IMR-90 (cell line): ENCODE measurements around the gene MRPL21. TPM values are rescaled to one million over a fixed set of nuclear protein-coding genes. Genes with fewer than 3 reads are reported as not detected.

Experiments used
- ATAC-seq: fragments of 200-7000 bp; cut with Tn5 transposase; 2 replicates; pipeline ENCODE4 v1.9.1; 2020; ENCODE audit warnings: low read depth, mild to moderate bottlenecking, moderate library complexity
- BruUV-seq: library from RNA; stranded (reverse); fragments of 400-500 nt; replicated peaks from 2 replicates; lab custom pipeline; 2021; lab: Mats Ljungman, UMichigan
- CTCF ChIA-PET: fragments of 300-600 bp; formaldehyde crosslinking; extraction: SDS; loops from one replicate; lab custom pipeline; 2021; ENCODE audit warnings: antibody characterized with exemption; lab: Yijun Ruan, JAX
- POLR2A ChIA-PET: fragments of 300-600 bp; sonication (Branson Sonifier 250); formaldehyde crosslinking; loops from one replicate; lab custom pipeline; 2022; ENCODE audit warnings: antibody characterized with exemption; ENCODE audit not compliant: unreplicated experiment; lab: Charles Lee
- DNase-seq: peaks from one replicate; pipeline ENCODE4 v3.0.0; 2013
- H2AFZ ChIP-seq: replicated peaks from 2 replicates; pipeline ENCODE3; 2013; ENCODE audit warnings: low read length, mild to moderate bottlenecking; ENCODE audit not compliant: poor library complexity
- H2AK5ac ChIP-seq: 2 replicates; pipeline ENCODE4 v1.6.1; 2013; ENCODE audit warnings: low read depth, low read length, inconsistent platforms
- H2AK9ac ChIP-seq: replicated peaks from 2 replicates; pipeline ENCODE3; 2013; ENCODE audit warnings: mild to moderate bottlenecking, low read depth, low read length, moderate library complexity; ENCODE audit not compliant: poor library complexity
- H2BK120ac ChIP-seq: 2 replicates; pipeline ENCODE4 v1.6.1; 2013; ENCODE audit warnings: low read depth, low read length, inconsistent platforms
- H2BK15ac ChIP-seq: 3 replicates; pipeline ENCODE4 v1.6.1; 2013; ENCODE audit warnings: low read depth, low read length, inconsistent platforms
- H2BK20ac ChIP-seq: 2 replicates; pipeline ENCODE4 v1.6.1; 2013; ENCODE audit warnings: low read depth, mild to moderate bottlenecking, inconsistent platforms, low read length, moderate library complexity
- H2BK5ac ChIP-seq: 2 replicates; pipeline ENCODE4 v1.6.1; 2013; ENCODE audit warnings: mild to moderate bottlenecking, low read depth, low read length, inconsistent platforms; ENCODE audit not compliant: poor library complexity, severe bottlenecking
- H3K14ac ChIP-seq: replicated peaks from 2 replicates; pipeline ENCODE4 v1.6.1; 2013; ENCODE audit warnings: low read depth, low read length, inconsistent platforms
- H3K18ac ChIP-seq: 2 replicates; pipeline ENCODE4 v1.6.1; 2013; ENCODE audit warnings: low read depth, low read length, control low read depth
- H3K23ac ChIP-seq: 2 replicates; pipeline ENCODE4 v1.6.1; 2013; ENCODE audit warnings: low read depth, low read length, inconsistent platforms
- H3K27ac ChIP-seq: 2 replicates; pipeline ENCODE4 v1.5.1; 2013; ENCODE audit warnings: mild to moderate bottlenecking, control low read depth, low read length; ENCODE audit not compliant: insufficient read depth
- H3K27me3 ChIP-seq: 2 replicates; pipeline ENCODE4 v1.6.1; 2013; ENCODE audit warnings: low read length; ENCODE audit not compliant: control insufficient read depth, insufficient read depth
- H3K36me3 ChIP-seq: 2 replicates; pipeline ENCODE4 v1.6.1; 2013; ENCODE audit warnings: low read length, mixed read lengths; ENCODE audit not compliant: control insufficient read depth, insufficient read depth
- H3K4ac ChIP-seq: 2 replicates; pipeline ENCODE4 v1.6.1; 2013; ENCODE audit warnings: low read depth, low read length, inconsistent platforms
- H3K4me1 ChIP-seq: 2 replicates; pipeline ENCODE4 v1.6.1; 2013; ENCODE audit warnings: low read length, mixed read lengths; ENCODE audit not compliant: control insufficient read depth, insufficient read depth
- H3K4me2 ChIP-seq: 2 replicates; pipeline ENCODE4 v1.6.1; 2013; ENCODE audit warnings: low read depth, mild to moderate bottlenecking, control low read depth, low read length, moderate library complexity
- H3K4me3 ChIP-seq: 2 replicates; pipeline ENCODE4 v1.5.1; 2013; ENCODE audit warnings: low read depth, mild to moderate bottlenecking, control low read depth, low read length, moderate library complexity; ENCODE audit not compliant: insufficient read depth
- H3K56ac ChIP-seq: 2 replicates; pipeline ENCODE4 v1.6.1; 2013; ENCODE audit warnings: low read length, inconsistent platforms; ENCODE audit not compliant: insufficient read depth; ENCODE audit errors: extremely low read depth
- H3K79me1 ChIP-seq, 2 experiments: 2 replicates each; pipeline ENCODE4 v1.6.1; 2013; ENCODE audit warnings: low read length in 2 of 2, inconsistent platforms in 1 of 2, low read depth in 1 of 2
- H3K9ac ChIP-seq: 2 replicates; pipeline ENCODE4 v1.6.1; 2013; ENCODE audit warnings: low read depth, low read length, control low read depth
- H3K9me1 ChIP-seq: 2 replicates; pipeline ENCODE4 v1.6.1; 2013; ENCODE audit warnings: low read length, inconsistent platforms; ENCODE audit not compliant: insufficient read depth
- H3K9me3 ChIP-seq: 2 replicates; pipeline ENCODE4 v1.6.1; 2013; ENCODE audit warnings: low read length; ENCODE audit not compliant: control insufficient read depth, insufficient read depth
- H4K20me1 ChIP-seq: 2 replicates; pipeline ENCODE4 v1.6.1; 2013; ENCODE audit warnings: low read length, inconsistent platforms; ENCODE audit not compliant: insufficient read depth
- H4K5ac ChIP-seq: 2 replicates; pipeline ENCODE4 v1.6.1; 2013; ENCODE audit warnings: mild to moderate bottlenecking, low read depth, low read length, control low read depth
- H4K8ac ChIP-seq, 2 experiments: 2 replicates each; pipeline ENCODE4 v1.6.1; 2013; ENCODE audit warnings: low read depth in 2 of 2, low read length in 2 of 2, control low read depth in 1 of 2, inconsistent platforms in 1 of 2
- H4K91ac ChIP-seq: 2 replicates; pipeline ENCODE4 v1.6.1; 2013; ENCODE audit warnings: low read depth, low read length, inconsistent platforms; ENCODE audit not compliant: insufficient read depth
- CEBPB ChIP-seq: IDR thresholded peaks from 2 replicates; pipeline ENCODE4 v1.6.1; 2012; ENCODE audit warnings: low read depth, low read length, improper control_type of control experiment
- MAFK ChIP-seq: IDR thresholded peaks from 2 replicates; pipeline ENCODE4 v1.6.1; 2012; ENCODE audit warnings: low read depth, low read length, improper control_type of control experiment
- MXI1 ChIP-seq: IDR thresholded peaks from 2 replicates; pipeline ENCODE4 v1.6.1; 2012; ENCODE audit warnings: low read depth, mild to moderate bottlenecking, low read length, moderate library complexity, borderline replicate concordance
- NFE2L2 ChIP-seq: fragments of 150-350 bp; IDR thresholded peaks from 2 replicates; pipeline ENCODE4 v1.6.1; 2016; ENCODE audit warnings: low read depth, mild to moderate bottlenecking, low read length
- RCOR1 ChIP-seq: IDR thresholded peaks from 2 replicates; pipeline ENCODE4 v1.6.1; 2012; ENCODE audit warnings: mild to moderate bottlenecking, low read length, improper control_type of control experiment; ENCODE audit not compliant: insufficient replicate concordance
- RFX5 ChIP-seq: IDR thresholded peaks from 2 replicates; pipeline ENCODE4 v1.8.0; 2012; ENCODE audit warnings: low read depth, mild to moderate bottlenecking, low read length, moderate library complexity
- WGBS, 2 experiments: methylation state at CpG; one replicate each; pipeline versions ENCODE4 v1.1.5 to v1.1.7; 2013; ENCODE audit warnings: missing lambda C conversion rate in 2 of 2; ENCODE audit not compliant: insufficient read length in 1 of 2; ENCODE audit errors: extremely low coverage in 2 of 2; 5-methylcytosine and 5-hydroxymethylcytosine counted together
- dilution Hi-C: fragments of 300-500 bp; cut with HindIII; formaldehyde crosslinking; loops from one replicate; pipeline ENCODE4 v1.14.3; 2018; ENCODE audit warnings: low sequenced_read_pairs; ENCODE audit not compliant: unreplicated experiment
- in situ Hi-C: fragments of 300-500 bp; cut with MboI; formaldehyde crosslinking; loops from 3 replicates; pipeline ENCODE4 v1.14.3; 2019; ENCODE audit warnings: low sequenced_read_pairs, inconsistent platforms, mixed read lengths
- intact Hi-C: fragments of 100-400 bp; cut with micrococcal nuclease; formaldehyde crosslinking; loops from 2 replicates; pipeline ENCODE4 v1.10.0; 2022
- polyA plus RNA-seq, 3 experiments: library from polyadenylated mRNA; depleted of rRNA; stranded (reverse); fragments of >200 nt; gene quantifications; 2 replicates each; pipeline ENCODE4 v1.2.3, GENCODE V29; 2012; ENCODE audit warnings: low replicate concordance in 1 of 3
- total RNA-seq: library from RNA; depleted of rRNA; stranded (reverse); fragments of >200 nt; gene quantifications from 2 replicates; pipeline ENCODE4 v1.2.3, GENCODE V29; 2012

The MRPL21 gene
- total and polyA plus RNA-seq, 2 of the 4 experiments (the other 2 are of a cell fraction) = 19.2 to 26.3 TPM

DNA sequence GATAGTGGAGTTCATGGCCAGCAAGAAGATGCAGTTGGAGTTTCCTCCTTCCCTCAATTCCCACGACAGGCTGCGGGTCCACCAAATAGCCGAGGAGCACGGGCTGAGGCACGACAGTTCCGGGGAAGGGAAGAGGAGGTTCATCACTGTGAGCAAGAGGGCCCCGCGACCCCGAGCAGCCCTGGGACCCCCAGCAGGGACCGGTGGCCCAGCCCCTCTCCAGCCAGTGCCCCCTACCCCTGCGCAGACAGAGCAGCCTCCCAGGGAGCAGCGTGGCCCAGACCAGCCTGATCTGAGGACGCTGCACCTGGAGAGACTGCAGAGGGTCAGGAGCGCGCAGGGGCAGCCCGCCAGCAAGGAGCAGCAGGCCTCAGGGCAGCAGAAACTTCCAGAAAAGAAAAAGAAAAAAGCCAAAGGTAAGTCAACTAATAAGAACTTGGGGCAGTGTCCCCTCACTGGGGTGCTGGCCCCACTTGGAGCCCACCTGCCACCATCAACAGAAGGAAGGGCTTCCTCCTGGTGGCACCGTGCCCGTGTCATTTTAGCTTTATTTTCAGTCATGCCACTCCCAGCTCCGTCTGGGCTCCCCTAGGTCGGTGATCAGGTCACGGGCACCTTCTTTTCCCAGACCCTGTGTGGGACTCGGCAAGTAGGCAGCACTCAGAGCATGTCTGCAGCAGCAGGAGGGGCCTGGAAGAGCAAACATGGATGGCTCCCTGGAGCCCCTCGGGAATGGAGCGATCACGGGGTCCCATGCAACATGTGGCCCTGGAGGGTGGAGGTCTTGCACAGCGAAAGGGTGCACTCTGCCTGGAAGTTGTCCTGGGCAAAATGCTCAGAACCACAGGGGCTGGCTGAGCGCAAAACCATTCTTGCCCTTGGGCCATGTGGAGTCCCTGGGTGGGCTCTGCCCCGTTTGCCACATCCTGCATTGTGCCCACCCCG is 33.3 kb upstream of the MRPL21 start:
- H3K36me3 ChIP-seq = peaks cover 70% of the 10 kb centered on the region
- dilution Hi-C loops (no loop called here), intact Hi-C loops (no loop called here), in situ Hi-C loops (loop anchor here (25.0 kb wide), 1 partner anchor 725 kb away; no protein-coding TSS in a partner anchor)
- H2AK9ac ChIP-seq = no peak overlapping the region
- no peak overlapping the region for H4K8ac ChIP-seq
- ATAC-seq (no peak), DNase-seq (no peak)
- H2AFZ ChIP-seq = no peak overlapping the region
- H2BK20ac ChIP-seq = no peak overlapping the region
- H3K27me3 ChIP-seq = no peaks in the 10 kb centered on the region
- H3K4me1 ChIP-seq = peaks cover 2% of the 10 kb centered on the region; the same call in 1 of the 2 replicates
- no peak overlapping the region for H3K9ac ChIP-seq
- no peak overlapping the region for H3K4ac ChIP-seq
- no peak overlapping the region for H3K23ac ChIP-seq
- H2BK5ac ChIP-seq = no peak overlapping the region
- WGBS, 2 experiments = 96% methylated on average over 15 of the region's 29 CpGs; no CpG with 5 or more reads in 1 of the 2 experiments
- H3K4me3 ChIP-seq = no peak overlapping the region
- H3K27ac ChIP-seq = no peak overlapping the region
- H3K18ac ChIP-seq = no peak overlapping the region
- H3K9me3 ChIP-seq = no peaks in the 10 kb centered on the region
- H4K20me1 ChIP-seq = no peaks in the 10 kb centered on the region
- H4K91ac ChIP-seq = no peak overlapping the region
- H2AK5ac ChIP-seq = no peak overlapping the region
- peaks cover 4% of the 10 kb centered on the region; the same call in 1 of the 2 replicates for H3K9me1 ChIP-seq
- CTCF ChIA-PET = no interaction called here
- BruUV-seq = no TSS peak
- H4K5ac ChIP-seq = no peak overlapping the region
- H2BK120ac ChIP-seq = no peak overlapping the region
- no peaks in the 10 kb centered on the region for H3K79me1 ChIP-seq
- no peak overlapping the region for H2BK15ac ChIP-seq
- POLR2A ChIA-PET = no interaction called here
- H3K4me2 ChIP-seq = no peak overlapping the region
- TF ChIP-seq RFX5 = no peak
- TF ChIP-seq RCOR1 = no peak
- no peak for TF ChIP-seq NFE2L2
- no peak for TF ChIP-seq MXI1
- TF ChIP-seq CEBPB = no peak
- TF ChIP-seq MAFK = no peak
- no peak overlapping the region for H3K14ac ChIP-seq
- H3K56ac ChIP-seq = no peak overlapping the region
